Immature natural killer cell (primary cell): Measurements from ENCODE around the gene ATP9B. TPM values are rescaled to one million over a fixed set of nuclear protein-coding genes. Genes with fewer than 3 reads are reported as not detected.
"Not testable (repeated sequence)": the region's sequence is repeated elsewhere in the genome, so short reads cannot be mapped to it uniquely, and the experiment has no call there.

ENCODE experiments used
- DNase-seq, 3 donors: peaks; one replicate each; pipeline ENCODE4 v3.0.0; 2022; ENCODE audit warnings: mixed read lengths in 1 of 3
- H3K27ac Mint-ChIP-seq, 6 donors: one replicate each; pipeline ENCODE4 v1.8.0; 2020; ENCODE audit warnings: mixed read lengths in 6 of 6, mild to moderate bottlenecking in 5 of 6, inconsistent platforms in 4 of 6, moderate library complexity in 3 of 6
- H3K27me3 Mint-ChIP-seq, 3 donors: one replicate each; pipeline ENCODE4 v1.8.0; 2020 to 2021; ENCODE audit warnings: low read depth in 3 of 3, mild to moderate bottlenecking in 3 of 3, mixed read lengths in 3 of 3, moderate library complexity in 3 of 3, inconsistent platforms in 1 of 3
- H3K36me3 Mint-ChIP-seq, 3 donors: one replicate each; pipeline ENCODE4 v1.8.0; 2020; ENCODE audit warnings: mixed read lengths in 3 of 3, inconsistent platforms in 2 of 3, mild to moderate bottlenecking in 2 of 3
- H3K4me1 Mint-ChIP-seq, 2 donors: one replicate each; pipeline ENCODE4 v1.8.0; 2020; ENCODE audit warnings: inconsistent platforms in 2 of 2, mild to moderate bottlenecking in 2 of 2, mixed read lengths in 2 of 2, moderate library complexity in 1 of 2
- H3K4me3 Mint-ChIP-seq, 5 donors: one replicate each; pipeline ENCODE4 v1.8.0; 2020; ENCODE audit warnings: mild to moderate bottlenecking in 5 of 5, mixed read lengths in 5 of 5, inconsistent platforms in 3 of 5, moderate library complexity in 3 of 5
- H3K9me3 Mint-ChIP-seq, 6 donors: one replicate each; pipeline ENCODE4 v1.8.0; 2020; ENCODE audit warnings: mild to moderate bottlenecking in 6 of 6, mixed read lengths in 6 of 6, inconsistent platforms in 4 of 6, moderate library complexity in 3 of 6
- polyA plus RNA-seq, 3 donors: library from polyadenylated mRNA; unstranded; fragments of 300-500 nt; fragmentation: Illumina TruSeq; gene quantifications; one replicate each; pipeline ENCODE4 v1.2.3, GENCODE V29; 2021

Gene ATP9B
- polyA plus RNA-seq, 3 donors from 2014 or later, result 11.4 to 16.9 (median 11.5) TPM

- Mint-ChIP-seq H3K36me3 (peaks cover 4 to 20% (median 6%) of the 10 kb centered on the region in 3 donors), H3K27me3 (peaks cover 0 to 2% (median 0%) of the 10 kb centered on the region in 3 donors), H3K27ac (no peak overlapping the region), H3K4me3 (no peak overlapping the region), H3K9me3 (no peaks in the 10 kb centered on the region), H3K4me1 (peaks cover 4 to 6% of the 10 kb centered on the region in 2 donors)
- DNase-seq, result no peak
Observed at GRCh38 chr18:79167526-79168190, 98.5 kb downstream of the ATP9B start.

- Mint-ChIP-seq H3K4me1 (peaks cover 4 to 6% of the 10 kb centered on the region in 2 donors), H3K4me3 (no peak overlapping the region), H3K36me3 (peaks cover 4 to 30% (median 13%) of the 10 kb centered on the region in 3 donors), H3K27ac (no peak overlapping the region), H3K9me3 (no peaks in the 10 kb centered on the region), H3K27me3 (peaks cover 0 to 2% (median 0%) of the 10 kb centered on the region in 3 donors)
- no peak for DNase-seq
Observed at GRCh38 chr18:79169958-79170555, 100.9 kb downstream of the ATP9B start.

GRCh38 chr18:79172331-79172730 lies 103.1 kb downstream of the ATP9B start:
- not testable (repeated sequence) for H3K27ac Mint-ChIP-seq, H3K4me1 Mint-ChIP-seq, DNase-seq, H3K9me3 Mint-ChIP-seq, H3K4me3 Mint-ChIP-seq, H3K27me3 Mint-ChIP-seq
- peaks cover 0 to 24% (median 13%) of the 10 kb centered on the region in 3 donors for H3K36me3 Mint-ChIP-seq

GRCh38 chr18:79173742-79174141 lies 104.5 kb downstream of the ATP9B start:
- DNase-seq, result no peak
- peaks cover 0 to 2% (median 0%) of the 10 kb centered on the region in 3 donors for H3K27me3 Mint-ChIP-seq
- no peak overlapping the region for H3K4me3 Mint-ChIP-seq
- H3K27ac Mint-ChIP-seq, result peak overlapping the region in 2 of 6 donors; percentile 6
- peaks cover 4 to 6% of the 10 kb centered on the region in 2 donors for H3K4me1 Mint-ChIP-seq
- H3K9me3 Mint-ChIP-seq, result no peaks in the 10 kb centered on the region
- H3K36me3 Mint-ChIP-seq, result peaks cover 9 to 34% (median 15%) of the 10 kb centered on the region in 3 donors

GRCh38 chr18:79178113-79178531 lies 108.9 kb downstream of the ATP9B start:
- H3K9me3 Mint-ChIP-seq, result no peaks in the 10 kb centered on the region
- no peak overlapping the region for H3K27ac Mint-ChIP-seq
- peaks cover 13 to 31% (median 17%) of the 10 kb centered on the region in 3 donors for H3K36me3 Mint-ChIP-seq
- no peaks in the 10 kb centered on the region for H3K27me3 Mint-ChIP-seq
- H3K4me3 Mint-ChIP-seq, result no peak overlapping the region
- DNase-seq, result no peak
- H3K4me1 Mint-ChIP-seq, result no peaks in the 10 kb centered on the region

GRCh38 chr18:79182047-79182713 lies 113.0 kb downstream of the ATP9B start:
- peaks cover 0 to 5% of the 10 kb centered on the region in 2 donors for H3K4me1 Mint-ChIP-seq
- peaks cover 7 to 22% (median 17%) of the 10 kb centered on the region in 3 donors for H3K36me3 Mint-ChIP-seq
- no peaks in the 10 kb centered on the region for H3K27me3 Mint-ChIP-seq
- H3K9me3 Mint-ChIP-seq, result no peaks in the 10 kb centered on the region
- no peak overlapping the region for H3K4me3 Mint-ChIP-seq
- no peak for DNase-seq
- H3K27ac Mint-ChIP-seq, result no peak overlapping the region

GRCh38 chr18:79185648-79186047 lies 116.5 kb downstream of the ATP9B start:
- H3K27me3 Mint-ChIP-seq, result no peaks in the 10 kb centered on the region
- H3K4me1 Mint-ChIP-seq, result peaks cover 0 to 5% of the 10 kb centered on the region in 2 donors
- H3K27ac Mint-ChIP-seq, result no peak overlapping the region
- no peak for DNase-seq
- peaks cover 10 to 24% (median 10%) of the 10 kb centered on the region in 3 donors for H3K36me3 Mint-ChIP-seq
- H3K9me3 Mint-ChIP-seq, result no peaks in the 10 kb centered on the region
- H3K4me3 Mint-ChIP-seq, result no peak overlapping the region

- DNase-seq, result no peak
- peaks cover 10 to 26% (median 14%) of the 10 kb centered on the region in 3 donors for H3K36me3 Mint-ChIP-seq
- peaks cover 6 to 10% of the 10 kb centered on the region in 2 donors for H3K4me1 Mint-ChIP-seq
- H3K4me3 Mint-ChIP-seq, result no peak overlapping the region
- H3K9me3 Mint-ChIP-seq, result no peaks in the 10 kb centered on the region
- peak overlapping the region in 1 of 6 donors; percentile 26 for H3K27ac Mint-ChIP-seq
- no peaks in the 10 kb centered on the region for H3K27me3 Mint-ChIP-seq
Observed at GRCh38 chr18:79186649-79187048, 117.5 kb downstream of the ATP9B start.

GRCh38 chr18:79187532-79188277 lies 118.5 kb downstream of the ATP9B start:
- H3K9me3 Mint-ChIP-seq, result no peaks in the 10 kb centered on the region
- DNase-seq, result no peak
- H3K27ac Mint-ChIP-seq, result no peak overlapping the region
- no peak overlapping the region for H3K4me3 Mint-ChIP-seq
- H3K36me3 Mint-ChIP-seq, result peaks cover 11 to 31% (median 15%) of the 10 kb centered on the region in 3 donors
- H3K4me1 Mint-ChIP-seq, result peaks cover 17 to 19% of the 10 kb centered on the region in 2 donors
- no peaks in the 10 kb centered on the region for H3K27me3 Mint-ChIP-seq

GRCh38 chr18:79191418-79191817 lies 122.2 kb downstream of the ATP9B start:
- H3K4me1 Mint-ChIP-seq, result peaks cover 20 to 21% of the 10 kb centered on the region in 2 donors
- no peaks in the 10 kb centered on the region for H3K27me3 Mint-ChIP-seq
- H3K9me3 Mint-ChIP-seq, result no peaks in the 10 kb centered on the region
- DNase-seq, result no peak
- H3K36me3 Mint-ChIP-seq, result peaks cover 8 to 31% (median 11%) of the 10 kb centered on the region in 3 donors
- peak overlapping the region in 4 of 5 donors; percentile 15 to 64 (median 49) for H3K4me3 Mint-ChIP-seq
- H3K27ac Mint-ChIP-seq, result peak overlapping the region in 5 of 6 donors; percentile 29 to 78 (median 67)

GRCh38 chr18:79191956-79192355 lies 122.8 kb downstream of the ATP9B start:
- peak overlapping the region; percentile 15 to 64 (median 40) for H3K4me3 Mint-ChIP-seq
- peak; percentile 53 to 57 (median 56) for DNase-seq

GRCh38 chr18:79193826-79194225 lies 124.6 kb downstream of the ATP9B start:
- no peak overlapping the region for H3K4me3 Mint-ChIP-seq
- H3K27ac Mint-ChIP-seq, result no peak overlapping the region
- H3K27me3 Mint-ChIP-seq, result no peaks in the 10 kb centered on the region
- peaks cover 18 to 20% of the 10 kb centered on the region in 2 donors for H3K4me1 Mint-ChIP-seq
- no peaks in the 10 kb centered on the region for H3K9me3 Mint-ChIP-seq
- no peak for DNase-seq
- H3K36me3 Mint-ChIP-seq, result peaks cover 8 to 20% (median 14%) of the 10 kb centered on the region in 3 donors

More at GRCh38 chr18:79191956-79192355, 122.8 kb downstream of the ATP9B start:
- no peaks in the 10 kb centered on the region for H3K27me3 Mint-ChIP-seq
- peaks cover 8 to 31% (median 11%) of the 10 kb centered on the region in 3 donors for H3K36me3 Mint-ChIP-seq
- H3K27ac Mint-ChIP-seq, result peak overlapping the region; percentile 29 to 78 (median 72)
- peaks cover 18 to 20% of the 10 kb centered on the region in 2 donors for H3K4me1 Mint-ChIP-seq
- no peaks in the 10 kb centered on the region for H3K9me3 Mint-ChIP-seq
